HG03354 (cell line): ENCODE data around the gene ZNF469.
"Not testable (repeated sequence)": the region's sequence is repeated elsewhere in the genome, so short reads cannot be mapped to it uniquely, and the experiment has no call there.

Source experiments
- ATAC-seq: cut with Tn5 transposase; IDR thresholded peaks from one replicate; pipeline ENCODE4 v1.9.1; 2021; ENCODE audit warnings: mild to moderate bottlenecking; ENCODE audit not compliant: unreplicated experiment, poor library complexity, severe bottlenecking

Gene ZNF469

GRCh38 chr16:88404769-88405168, 22.0 kb downstream of the ZNF469 start:
- ATAC-seq, result no peak

GRCh38 chr16:88405216-88406060, 22.7 kb downstream of the ZNF469 start:
- ATAC-seq, result no peak

- ATAC-seq, result no peak
Measured at GRCh38 chr16:88406096-88407041, 23.6 kb downstream of the ZNF469 start.

GRCh38 chr16:88407042-88407420, 24.3 kb downstream of the ZNF469 start:
- no peak for ATAC-seq

GRCh38 chr16:88407807-88408206, 25.0 kb downstream of the ZNF469 start:
- ATAC-seq, result no peak

GRCh38 chr16:88408561-88409142, 25.9 kb downstream of the ZNF469 start:
- no peak for ATAC-seq

- no peak for ATAC-seq
Measured at GRCh38 chr16:88409296-88410065, 26.7 kb downstream of the ZNF469 start.

GRCh38 chr16:88410297-88410968, 27.7 kb downstream of the ZNF469 start:
- not testable (repeated sequence) for ATAC-seq

GRCh38 chr16:88411951-88412576, 29.3 kb downstream of the ZNF469 start:
- ATAC-seq, result no peak

- no peak for ATAC-seq
Measured at GRCh38 chr16:88412766-88413165, 30.0 kb downstream of the ZNF469 start.

- no peak for ATAC-seq
Measured at GRCh38 chr16:88413231-88413630, 30.5 kb downstream of the ZNF469 start.

- ATAC-seq, result no peak
Measured at GRCh38 chr16:88413631-88414030, 30.9 kb downstream of the ZNF469 start.

- ATAC-seq, result no peak
Measured at GRCh38 chr16:88414521-88415380, 32.0 kb downstream of the ZNF469 start.

GRCh38 chr16:88415381-88415705, 32.6 kb downstream of the ZNF469 start:
- ATAC-seq, result no peak

- no peak for ATAC-seq
Measured at GRCh38 chr16:88415713-88416323, 33.1 kb downstream of the ZNF469 start.

GRCh38 chr16:88416686-88417085, 33.9 kb downstream of the ZNF469 start:
- ATAC-seq, result no peak

- ATAC-seq, result no peak
Measured at GRCh38 chr16:88417684-88418476, 35.1 kb downstream of the ZNF469 start.
